ENCODE measurements around the gene PMPCA. TPM values are rescaled to one million over a fixed set of nuclear protein-coding genes. Genes with fewer than 3 reads are reported as not detected.

The PMPCA gene
- total and polyA plus RNA-seq, 2 of the 13 experiments (the other 11 are each of a cell fraction or from before 2014, with no cell fraction given) = 70.2 to 88.4 TPM

GRCh38 chr9:136416427-136416826 lies 6.0 kb downstream of the PMPCA start:
- DNase-seq (ENCODE audit: low spot score) (no peak), ATAC-seq (no peak), FAIRE-seq (no peak)
- WGBS (ENCODE audit: low lambda C conversion rate) = 99% methylated on average over 8 of the region's 8 CpGs
- Histone ChIP-seq H3K36me3 (replicated peaks in 1 of 2; ENCODE audit: control insufficient read depth in 1 of 2, insufficient read depth in 2 of 2, low read length in 2 of 2) (peaks cover 40 to 72% of the 10 kb centered on the region in 2 experiments), H3K9me3 (ENCODE audit: low read length) (no peaks in the 10 kb centered on the region), H3K79me2 (ENCODE audit: insufficient read depth, low read length) (peaks cover 23% of the 10 kb centered on the region), H3K4me1 (ENCODE audit: insufficient read depth, low read length) (peaks cover 15% of the 10 kb centered on the region), H3K4me3 (replicated peaks in 1 of 3; ENCODE audit: insufficient read depth in 1 of 3, low read depth in 2 of 3, low read length in 3 of 3) (no peak overlapping the region), H3K27me3 (ENCODE audit: control insufficient read depth in 1 of 2, insufficient read depth in 2 of 2, low read length in 2 of 2) (no peaks in the 10 kb centered on the region; a peak in 1 of 5 replicates), H3K9ac (ENCODE audit: insufficient read depth, low read depth, low read length) (no peak overlapping the region), H2AFZ (ENCODE audit: low read length) (no peak overlapping the region), H3K4me2 (ENCODE audit: low read depth, low read length) (no peak overlapping the region), H3K27ac (ENCODE audit: extremely low read length, insufficient read depth, low read length) (no peak overlapping the region), H4K20me1 (ENCODE audit: insufficient read depth, low read length) (peaks cover 6% of the 10 kb centered on the region)
- CTCF ChIA-PET (ENCODE audit: low intra/inter-chr PET ratio, low total read pairs) = no interaction called here
- intact Hi-C loops (cut with micrococcal nuclease; ENCODE audit: unreplicated experiment) (no loop called here), in situ Hi-C loops (cut with HindIII; ENCODE audit: extremely low pct_ligation_motif_present, low pct_unique_long_range_greater_than_20kb) (no loop called here)
- no TSS peak for BruUV-seq (replicated peaks)
- POLR2A ChIA-PET = no interaction called here
- TF ChIP-seq TFDP1 (CRISPR knock-in tag; IDR thresholded peaks at IDR 0.05; ENCODE audit: borderline replicate concordance) = no peak
- TF ChIP-seq ZNF605 (CRISPR knock-in tag; IDR thresholded peaks at IDR 0.05) = no peak
- TF ChIP-seq GABPA (IDR thresholded peaks at IDR 0.05; ENCODE audit: low read depth, low read length) = no peak
- no peak for TF ChIP-seq GABPA (CRISPR knock-in tag; IDR thresholded peaks at IDR 0.05; ENCODE audit: low read depth)
- TF ChIP-seq PAX8 (CRISPR knock-in tag; IDR thresholded peaks at IDR 0.05; ENCODE audit: borderline replicate concordance) = no peak
- TF ChIP-seq FOXM1 (CRISPR knock-in tag; IDR thresholded peaks at IDR 0.05) = no peak

- Histone ChIP-seq H3K9ac (ENCODE audit: insufficient read depth, low read depth, low read length) (no peak overlapping the region), H3K36me3 (replicated peaks in 1 of 2; ENCODE audit: control insufficient read depth in 1 of 2, insufficient read depth in 2 of 2, low read length in 2 of 2) (peaks cover 43 to 75% of the 10 kb centered on the region in 2 experiments), H3K27me3 (ENCODE audit: control insufficient read depth in 1 of 2, insufficient read depth in 2 of 2, low read length in 2 of 2) (no peaks in the 10 kb centered on the region), H3K79me2 (ENCODE audit: insufficient read depth, low read length) (peaks cover 19% of the 10 kb centered on the region), H3K4me2 (ENCODE audit: low read depth, low read length) (no peak overlapping the region), H2AFZ (ENCODE audit: low read length) (no peak overlapping the region), H3K9me3 (ENCODE audit: low read length) (no peaks in the 10 kb centered on the region), H3K27ac (ENCODE audit: extremely low read length, insufficient read depth, low read length) (no peak overlapping the region), H3K4me3 (replicated peaks in 1 of 3; ENCODE audit: insufficient read depth in 1 of 3, low read depth in 2 of 3, low read length in 3 of 3) (no peak overlapping the region), H4K20me1 (ENCODE audit: insufficient read depth, low read length) (peaks cover 1% of the 10 kb centered on the region; the same call in 1 of the 2 replicates), H3K4me1 (ENCODE audit: insufficient read depth, low read length) (peaks cover 10% of the 10 kb centered on the region)
- ChIA-PET CTCF (ENCODE audit: low intra/inter-chr PET ratio, low total read pairs) (no interaction called here), POLR2A (no interaction called here)
- DNase-seq (ENCODE audit: low spot score) = no peak
- FAIRE-seq = no peak
- no TSS peak for BruUV-seq (replicated peaks)
- ATAC-seq = no peak
- intact Hi-C loops (cut with micrococcal nuclease; ENCODE audit: unreplicated experiment) = no loop called here
- in situ Hi-C loops (cut with HindIII; ENCODE audit: extremely low pct_ligation_motif_present, low pct_unique_long_range_greater_than_20kb) = no loop called here
- WGBS (ENCODE audit: low lambda C conversion rate) = 97% methylated on average over 19 of the region's 19 CpGs
- TF ChIP-seq HOXA5 (CRISPR knock-in tag; IDR thresholded peaks at IDR 0.05) = no peak
- no peak for TF ChIP-seq ZNF646 (CRISPR knock-in tag; IDR thresholded peaks at IDR 0.05)
- no peak for TF ChIP-seq FOSL2 (CRISPR knock-in tag; IDR thresholded peaks at IDR 0.05)
- no peak for TF ChIP-seq KAT8 (CRISPR knock-in tag; IDR thresholded peaks at IDR 0.05)
- no peak for TF ChIP-seq HES4 (CRISPR knock-in tag; IDR thresholded peaks at IDR 0.05; ENCODE audit: borderline replicate concordance)
- no peak for TF ChIP-seq FOXJ3 (CRISPR knock-in tag; IDR thresholded peaks at IDR 0.05; ENCODE audit: borderline replicate concordance)
- no peak for TF ChIP-seq KMT2B (CRISPR knock-in tag; IDR thresholded peaks at IDR 0.05)
- TF ChIP-seq ZNF441 (CRISPR knock-in tag; IDR thresholded peaks at IDR 0.05; ENCODE audit: borderline replicate concordance) = no peak
Measured at GRCh38 chr9:136416914-136417313, 6.5 kb downstream of the PMPCA start.

All from HepG2 (cell line).